Hematopoietic multipotent progenitor cell (in vitro differentiated cells): Measurements from ENCODE around the gene NEURL2. TPM values are rescaled to one million over a fixed set of nuclear protein-coding genes. Genes with fewer than 3 reads are reported as not detected.
"Not testable (repeated sequence)": the region's sequence is repeated elsewhere in the genome, so short reads cannot be mapped to it uniquely, and the experiment has no call there.

ENCODE experiments used
- DNase-seq, 3 donors: peaks; one replicate each; pipeline ENCODE4 v3.0.0-alpha.2; 2011 to 2015; ENCODE audit warnings: low read depth in 2 of 3, low spot score in 2 of 3
- total RNA-seq: library from RNA; depleted of rRNA; stranded (reverse); fragments of >200 nt; gene quantifications from one replicate; pipeline ENCODE4 v1.2.3, GENCODE V29; 2012

Gene NEURL2
- total RNA-seq, 1 donor, result 21.5 TPM

- DNase-seq, result no peak
Measured at GRCh38 chr20:45878076-45878761, 12.8 kb downstream of the NEURL2 start.

- DNase-seq, result no peak
Measured at GRCh38 chr20:45874576-45874975, 16.4 kb downstream of the NEURL2 start.

GRCh38 chr20:45874104-45874481 is 16.9 kb downstream of the NEURL2 start:
- not testable (repeated sequence) for DNase-seq

- DNase-seq, result no peak
Measured at GRCh38 chr20:45873409-45874103, 17.5 kb downstream of the NEURL2 start.

GRCh38 chr20:45872626-45873025 is 18.4 kb downstream of the NEURL2 start:
- no peak for DNase-seq

GRCh38 chr20:45867819-45868176 is 23.2 kb downstream of the NEURL2 start:
- no peak for DNase-seq

GRCh38 chr20:45867136-45867818 is 23.7 kb downstream of the NEURL2 start:
- DNase-seq, result no peak

- DNase-seq, result no peak
Measured at GRCh38 chr20:45866454-45866853, 24.6 kb downstream of the NEURL2 start.

GRCh38 chr20:45863543-45864470 is 27.2 kb downstream of the NEURL2 start:
- DNase-seq, result no peak

GRCh38 chr20:45861221-45862075 is 29.6 kb downstream of the NEURL2 start:
- DNase-seq, result peak in 1 of 3 donors; percentile 22

- DNase-seq, result no peak
Measured at GRCh38 chr20:45860560-45861220, 30.3 kb downstream of the NEURL2 start.

GRCh38 chr20:45859916-45860315 is 31.1 kb downstream of the NEURL2 start:
- no peak for DNase-seq

- DNase-seq, result no peak
Measured at GRCh38 chr20:45857882-45858216, 33.2 kb downstream of the NEURL2 start.

- peak; percentile 86 to 100 (median 100) for DNase-seq
Measured at GRCh38 chr20:45857114-45857881, 33.7 kb downstream of the NEURL2 start, which contains the start of the genes ACOT8 and ZSWIM3. TSS of gene ACOT8 (minus strand) at chr20:45857392. CDS start at chr20:45857315, 77 bp downstream. TSS of gene ZSWIM3 (plus strand) at chr20:45857614. CDS start at chr20:45857826, 212 bp downstream.

- no peak for DNase-seq
Measured at GRCh38 chr20:45853484-45853883, 37.5 kb downstream of the NEURL2 start.

GRCh38 chr20:45852326-45852725 is 38.7 kb downstream of the NEURL2 start:
- DNase-seq, result no peak

- DNase-seq, result no peak
Measured at GRCh38 chr20:45851501-45851900, 39.5 kb downstream of the NEURL2 start.

GRCh38 chr20:45850926-45851325 is 40.1 kb downstream of the NEURL2 start:
- no peak for DNase-seq
